HG02970 (cell line): ENCODE results near the gene TBC1D14.
"Not testable (repeated sequence)": the region's sequence is repeated elsewhere in the genome, so short reads cannot be mapped to it uniquely, and the experiment has no call there.

ENCODE experiments used
- ATAC-seq: cut with Tn5 transposase; IDR thresholded peaks from one replicate; pipeline ENCODE4 v1.9.1; 2021; ENCODE audit warnings: mild to moderate bottlenecking, moderate library complexity, moderate number of reproducible peaks; ENCODE audit not compliant: unreplicated experiment, low FRiP score

Gene TBC1D14

GRCh38 chr4:6890358-6890757, 19.3 kb upstream of the TBC1D14 start:
- no peak for ATAC-seq

GRCh38 chr4:6890971-6891370, 18.7 kb upstream of the TBC1D14 start:
- ATAC-seq: not testable (repeated sequence)

- no peak for ATAC-seq
Measured at GRCh38 chr4:6891436-6892170, 18.0 kb upstream of the TBC1D14 start.

GRCh38 chr4:6892190-6892908, 17.3 kb upstream of the TBC1D14 start:
- no peak for ATAC-seq

GRCh38 chr4:6892909-6893202, 16.8 kb upstream of the TBC1D14 start:
- ATAC-seq: no peak

- ATAC-seq: no peak
Measured at GRCh38 chr4:6893449-6894085, 16.1 kb upstream of the TBC1D14 start.

GRCh38 chr4:6894086-6894478, 15.5 kb upstream of the TBC1D14 start:
- no peak for ATAC-seq

GRCh38 chr4:6894528-6895498, 14.8 kb upstream of the TBC1D14 start:
- ATAC-seq: no peak

GRCh38 chr4:6896035-6896434, 13.6 kb upstream of the TBC1D14 start:
- ATAC-seq: no peak

GRCh38 chr4:6898763-6899162, 10.9 kb upstream of the TBC1D14 start:
- no peak for ATAC-seq

- ATAC-seq: no peak
Measured at GRCh38 chr4:6900181-6900812, 9.3 kb upstream of the TBC1D14 start.

- ATAC-seq: no peak
Measured at GRCh38 chr4:6900956-6901355, 8.7 kb upstream of the TBC1D14 start.

GRCh38 chr4:6901669-6902317, 7.8 kb upstream of the TBC1D14 start:
- ATAC-seq: no peak

- ATAC-seq: no peak
Measured at GRCh38 chr4:6902318-6903042, 7.1 kb upstream of the TBC1D14 start.

GRCh38 chr4:6905516-6906445, 3.8 kb upstream of the TBC1D14 start:
- ATAC-seq: no peak

GRCh38 chr4:6906486-6906885, 3.1 kb upstream of the TBC1D14 start:
- not testable (repeated sequence) for ATAC-seq

GRCh38 chr4:6907658-6908191, 1.9 kb upstream of the TBC1D14 start:
- no peak for ATAC-seq
